Stomach (tissue), 9 donors: Measurements from ENCODE around the gene MYBPH. TPM values are rescaled to one million over a fixed set of nuclear protein-coding genes. Genes with fewer than 3 reads are reported as not detected.

ENCODE experiments used
- DNase-seq, 2 donors: peaks; one replicate each; pipeline versions ENCODE4 v3.0.0 to v3.0.0-alpha.2; 2013 to 2019
- H3K27ac ChIP-seq, 5 donors: fragments of 200-600 bp in 4 of 5; sonication (generic) in 4 of 5; one replicate each; pipeline ENCODE4 v1.5.1; 2013 to 2019; ENCODE audit warnings: mild to moderate bottlenecking in 1 of 5, moderate library complexity in 1 of 5
- H3K27me3 ChIP-seq, 3 donors: fragments of 200-600 bp; sonication (generic); one replicate each; pipeline ENCODE4 v1.5.1; 2017 to 2019; ENCODE audit warnings: mixed run types in 1 of 3
- H3K36me3 ChIP-seq, 4 donors: fragments of 200-600 bp; sonication (generic); 1 replicate in 3 of 4; 2 replicates in 1 of 4; pipeline ENCODE4 v1.5.1; 2016 to 2019
- H3K4me1 ChIP-seq, 4 donors: fragments of 200-600 bp; sonication (generic); one replicate each; pipeline ENCODE4 v1.5.1; 2016 to 2019
- H3K4me3 ChIP-seq, 4 donors: fragments of 200-600 bp; sonication (generic) in 3 of 4; one replicate each; pipeline ENCODE4 v1.5.1; 2016 to 2019; ENCODE audit warnings: mild to moderate bottlenecking in 1 of 4
- H3K9me3 ChIP-seq, 4 donors: fragments of 200-600 bp; sonication (generic); one replicate each; pipeline ENCODE4 v1.5.1; 2016 to 2019
- CTCF ChIP-seq, 7 experiments: fragments of 450-650 bp in 4 of 7; fragments of 200-600 bp in 3 of 7; sonication (generic) in 3 of 7; IDR thresholded peaks; one replicate each; pipeline ENCODE4 v1.5.1; 2016 to 2019; ENCODE audit warnings: antibody characterized with exemption in 7 of 7, control low read depth in 2 of 7, mild to moderate bottlenecking in 1 of 7
- EP300 ChIP-seq: sonication (generic); formaldehyde crosslinking; IDR thresholded peaks from one replicate; pipeline ENCODE4 v1.6.1; 2017; ENCODE audit warnings: antibody characterized with exemption
- POLR2A ChIP-seq, 4 donors: fragments of 450-650 bp; IDR thresholded peaks; one replicate each; pipeline ENCODE4 v1.6.1; 2016; ENCODE audit warnings: antibody characterized with exemption in 4 of 4, control low read depth in 2 of 4, mild to moderate bottlenecking in 1 of 4, moderate library complexity in 1 of 4
- POLR2AphosphoS5 ChIP-seq, 3 donors: sonication (generic); formaldehyde crosslinking; IDR thresholded peaks; one replicate each; pipeline ENCODE4 v1.6.1; 2016; ENCODE audit warnings: antibody characterized with exemption in 3 of 3
- WGBS, 5 donors: extraction: QIAGEN DNeasy Blood & Tissue Kit in 3 of 5; methylation state at CpG; one replicate each; pipeline versions ENCODE4 v1.1.5 to v1.1.7; 2013 to 2018; 5-methylcytosine and 5-hydroxymethylcytosine counted together
- intact Hi-C: fragments of 100-400 bp; cut with DNase I; formaldehyde crosslinking; loops from one replicate; pipeline ENCODE4 v1.15.1; 2023; ENCODE audit warnings: low total_unique reads
- polyA plus RNA-seq, 3 donors: library from polyadenylated mRNA; stranded (reverse); fragments of 200-250 nt; gene quantifications; one replicate each; pipeline ENCODE4 v1.2.3, GENCODE V29; 2013
- total RNA-seq, 5 donors: library from RNA; depleted of rRNA; stranded (reverse); fragments of >200 nt; gene quantifications; one replicate each; pipeline versions ENCODE4 v1.1.0 to v1.2.3, GENCODE V29; 2014 to 2016
- donor health status: healthy with polysubstance abuse.
- donor health status: Bipolar disorder and iron deficiency.
- donor health status: healthy.

The MYBPH gene
- total and polyA plus RNA-seq, 8 donors, result 0.05 to 0.19 TPM; not detected in 6

DNA sequence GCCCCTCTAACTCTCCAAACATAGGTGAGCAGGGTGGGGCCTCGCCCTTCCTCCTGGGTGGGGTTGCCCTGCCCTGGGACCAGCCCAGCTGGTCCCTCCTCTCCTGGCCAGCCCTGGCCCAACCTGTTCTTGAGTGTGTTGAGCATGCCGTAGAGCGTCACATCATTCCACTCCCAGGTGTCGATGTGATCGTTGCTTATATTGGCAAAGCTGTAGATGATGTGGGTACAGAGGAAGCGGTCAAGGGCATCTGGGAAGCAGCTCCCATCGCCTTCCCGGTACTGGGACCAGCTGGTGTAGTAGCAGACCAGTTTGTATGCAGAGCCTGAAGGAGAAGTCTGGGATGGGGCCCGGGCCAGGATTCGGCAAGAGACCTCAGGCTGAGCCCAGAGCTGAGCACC is 9.4 kb upstream of the MYBPH start:
- Histone ChIP-seq H3K9me3 (no peaks in the 10 kb centered on the region), H3K4me1 (peaks cover 0 to 23% (median 12%) of the 10 kb centered on the region in 4 donors), H3K4me3 (no peak overlapping the region), H3K27me3 (peaks cover 0 to 6% (median 0%) of the 10 kb centered on the region in 3 donors), H3K27ac (no peak overlapping the region), H3K36me3 (no peaks in the 10 kb centered on the region)
- WGBS, 5 donors, result 76 to 89% (median 83%) methylated on average over 10 of the region's 10 CpGs
- no peak for TF ChIP-seq POLR2A (IDR thresholded peaks at IDR 0.05)
- TF ChIP-seq CTCF (IDR thresholded peaks at IDR 0.05), result no peak
- TF ChIP-seq EP300, result no peak
- TF ChIP-seq POLR2AphosphoS5 (IDR thresholded peaks at IDR 0.05), result no peak
- intact Hi-C loops, result no loop called here
- DNase-seq, result no peak

- H3K4me1 ChIP-seq, result peaks cover 0 to 23% (median 12%) of the 10 kb centered on the region in 4 donors
- peaks cover 0 to 6% (median 0%) of the 10 kb centered on the region in 3 donors for H3K27me3 ChIP-seq
- no peak for DNase-seq
- H3K9me3 ChIP-seq, result no peaks in the 10 kb centered on the region
- WGBS, 5 donors, result 70 to 98% (median 90%) methylated on average over 4 of the region's 4 CpGs
- intact Hi-C loops, result no loop called here
- H3K36me3 ChIP-seq, result no peaks in the 10 kb centered on the region
- no peak for TF ChIP-seq CTCF (IDR thresholded peaks at IDR 0.05)
- TF ChIP-seq POLR2AphosphoS5 (IDR thresholded peaks at IDR 0.05), result no peak
- TF ChIP-seq EP300, result no peak
- TF ChIP-seq POLR2A (IDR thresholded peaks at IDR 0.05), result no peak
- H3K27ac ChIP-seq, result no peak overlapping the region
- no peak overlapping the region for H3K4me3 ChIP-seq
These were observed 8.8 kb upstream of the MYBPH start for GRCh38 chr1:203184467-203184866.

GRCh38 chr1:203183828-203184227 is 8.2 kb upstream of the MYBPH start:
- TF ChIP-seq POLR2AphosphoS5 (IDR thresholded peaks at IDR 0.05) (no peak), POLR2A (IDR thresholded peaks at IDR 0.05) (no peak), EP300 (no peak), CTCF (IDR thresholded peaks at IDR 0.05) (no peak)
- Histone ChIP-seq H3K4me1 (peaks cover 0 to 23% (median 12%) of the 10 kb centered on the region in 4 donors), H3K4me3 (no peak overlapping the region), H3K27me3 (peaks cover 0 to 6% (median 0%) of the 10 kb centered on the region in 3 donors), H3K36me3 (no peaks in the 10 kb centered on the region), H3K27ac (no peak overlapping the region), H3K9me3 (no peaks in the 10 kb centered on the region)
- intact Hi-C loops, result no loop called here
- WGBS, 5 donors, result 76 to 89% (median 86%) methylated on average over 2 of the region's 2 CpGs
- DNase-seq, result no peak

DNA sequence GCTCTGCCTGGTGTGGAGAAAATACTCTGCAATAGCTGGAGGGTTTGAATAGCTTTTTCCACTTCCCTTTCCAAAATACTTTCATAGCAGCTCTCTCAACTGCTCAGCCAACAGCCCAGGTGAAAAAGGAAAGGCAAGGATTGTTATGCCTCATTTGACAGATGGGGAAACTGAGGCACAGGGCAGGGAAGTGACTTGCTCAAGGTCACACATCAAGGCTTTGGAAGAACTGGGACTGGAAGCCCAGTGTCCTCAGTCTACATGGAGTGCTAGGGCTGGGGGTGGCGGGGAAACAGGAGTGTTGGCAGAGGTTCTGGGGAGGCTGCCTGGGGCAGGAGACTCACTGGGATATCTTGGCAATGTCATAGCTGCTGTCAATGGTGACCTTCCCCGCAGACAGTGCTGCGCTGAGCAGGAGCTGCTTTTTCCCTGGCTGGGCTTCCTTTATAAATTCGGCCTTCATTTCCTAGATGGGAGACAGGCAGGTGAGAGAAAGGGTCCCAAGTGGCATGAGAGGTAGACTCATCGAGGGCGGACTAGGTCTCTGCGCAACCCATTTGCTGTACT is 6.8 kb upstream of the MYBPH start:
- 91 to 96% (median 93%) methylated on average over 7 of the region's 7 CpGs for WGBS, 5 donors
- no peaks in the 10 kb centered on the region for H3K9me3 ChIP-seq
- no peak for TF ChIP-seq CTCF (IDR thresholded peaks at IDR 0.05)
- TF ChIP-seq POLR2AphosphoS5 (IDR thresholded peaks at IDR 0.05), result no peak
- TF ChIP-seq POLR2A (IDR thresholded peaks at IDR 0.05), result no peak
- no peak for TF ChIP-seq EP300
- DNase-seq, result no peak
- peaks cover 0 to 6% (median 0%) of the 10 kb centered on the region in 3 donors for H3K27me3 ChIP-seq
- H3K36me3 ChIP-seq, result no peaks in the 10 kb centered on the region
- H3K4me3 ChIP-seq, result no peak overlapping the region
- H3K4me1 ChIP-seq, result peaks cover 0 to 21% (median 11%) of the 10 kb centered on the region in 4 donors
- no peak overlapping the region for H3K27ac ChIP-seq
- intact Hi-C loops, result no loop called here
